HK-2 (cell line): ENCODE data around the gene SLC47A1.
"Not testable (repeated sequence)": the region's sequence is repeated elsewhere in the genome, so short reads cannot be mapped to it uniquely, and the experiment has no call there.

Experiments
- DNase-seq: peaks from one replicate; pipeline ENCODE4 v3.0.0-alpha.2; 2018; ENCODE audit not compliant: unreplicated experiment

SLC47A1 gene

GRCh38 chr17:19533718-19534561 is at the start of gene SLC47A1:
SLC47A1 (plus strand) TSS chr17:19533854; CDS start chr17:19533940, 86 bp downstream.
- no peak for DNase-seq

- DNase-seq = no peak
Measured at GRCh38 chr17:19485800-19486340, 47.8 kb upstream of the SLC47A1 start.

GRCh38 chr17:19486351-19487023 is 47.2 kb upstream of the SLC47A1 start:
- no peak for DNase-seq

GRCh38 chr17:19487024-19487600 is 46.5 kb upstream of the SLC47A1 start:
- DNase-seq = no peak

- DNase-seq = no peak
Measured at GRCh38 chr17:19492141-19492540, 41.5 kb upstream of the SLC47A1 start.

GRCh38 chr17:19494961-19495806 is 38.5 kb upstream of the SLC47A1 start:
- no peak for DNase-seq

- DNase-seq = no peak
Measured at GRCh38 chr17:19495828-19496528, 37.7 kb upstream of the SLC47A1 start.

GRCh38 chr17:19497624-19498023 is 36.0 kb upstream of the SLC47A1 start:
- DNase-seq = no peak

GRCh38 chr17:19501219-19501618 is 32.4 kb upstream of the SLC47A1 start:
- DNase-seq = no peak

GRCh38 chr17:19502517-19502916 is 31.1 kb upstream of the SLC47A1 start:
- DNase-seq = no peak

GRCh38 chr17:19505561-19505960 is 28.1 kb upstream of the SLC47A1 start:
- not testable (repeated sequence) for DNase-seq

- peak; percentile 91 for DNase-seq
Measured at GRCh38 chr17:19507775-19508576, 25.7 kb upstream of the SLC47A1 start.

GRCh38 chr17:19508577-19508867 is 25.1 kb upstream of the SLC47A1 start:
- no peak for DNase-seq

- DNase-seq = not testable (repeated sequence)
Measured at GRCh38 chr17:19509281-19509852, 24.3 kb upstream of the SLC47A1 start.

- DNase-seq = no peak
Measured at GRCh38 chr17:19510903-19511302, 22.8 kb upstream of the SLC47A1 start.

GRCh38 chr17:19513897-19514488 is 19.7 kb upstream of the SLC47A1 start:
- peak; percentile 60 for DNase-seq

- DNase-seq = no peak
Measured at GRCh38 chr17:19517699-19518098, 16.0 kb upstream of the SLC47A1 start.

GRCh38 chr17:19519388-19520291 is 14.0 kb upstream of the SLC47A1 start:
- DNase-seq = not testable (repeated sequence)
